Measurements from ENCODE around the gene SUCLG2. TPM values are rescaled to one million over a fixed set of nuclear protein-coding genes. Genes with fewer than 3 reads are reported as not detected.

SUCLG2 gene
- total RNA-seq, 1 donor from 2014 or later = 63.6 TPM

DNA sequence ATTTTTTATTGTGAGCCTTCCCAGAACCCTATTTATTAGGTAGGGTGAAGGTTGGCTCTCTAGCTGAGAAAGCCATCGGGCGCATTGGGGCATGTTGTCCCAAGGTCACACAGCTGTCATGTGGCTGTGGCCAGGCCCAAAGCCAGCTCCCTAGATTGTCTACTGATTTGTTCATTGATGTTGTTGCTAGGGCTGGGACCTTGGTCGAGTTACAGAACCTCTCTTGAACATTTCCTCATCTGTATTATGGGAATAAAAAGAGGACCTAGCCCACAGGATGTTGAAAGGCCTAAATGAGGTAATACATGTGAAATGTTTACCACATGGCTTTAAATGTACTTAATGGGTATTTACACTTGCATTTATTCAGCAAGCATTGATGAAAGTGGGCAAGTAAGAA is 252.5 kb downstream of the SUCLG2 start:
- no peaks in the 10 kb centered on the region for H3K4me1 Mint-ChIP-seq
- H3K4me3 Mint-ChIP-seq = no peak overlapping the region
- H3K9me3 Mint-ChIP-seq = no peaks in the 10 kb centered on the region
- Histone ChIP-seq H3K36me3 (no peaks in the 10 kb centered on the region), H3F3A (ENCODE audit: low read depth) (no peaks in the 10 kb centered on the region), H4K20me1 (ENCODE audit: low read depth) (no peaks in the 10 kb centered on the region), H3K4me3 (no peak overlapping the region), H3K9me3 (ENCODE audit: low read depth) (no peaks in the 10 kb centered on the region), H3K9ac (no peak overlapping the region), H3K27ac (no peak overlapping the region), H3K4me2 (no peak overlapping the region), H2AFZ (replicated peaks) (no peak overlapping the region), H3K4me1 (no peaks in the 10 kb centered on the region), H3K27me3 (no peaks in the 10 kb centered on the region), H3K79me2 (ENCODE audit: low read depth) (no peaks in the 10 kb centered on the region)
- H3K27ac Mint-ChIP-seq = no peak overlapping the region
- H3K27me3 Mint-ChIP-seq (ENCODE audit: insufficient read depth, low read depth) = no peaks in the 10 kb centered on the region
- peaks cover 5% of the 10 kb centered on the region for H3K36me3 Mint-ChIP-seq
- no peak for DNase-seq (ENCODE audit: low spot score)
- no peak for TF ChIP-seq EZH2 (IDR thresholded peaks at IDR 0.05)
- no peak for TF ChIP-seq EZH2phosphoT487 (IDR thresholded peaks at IDR 0.05)
- TF ChIP-seq CTCF (IDR thresholded peaks at IDR 0.05) = no peak

GRCh38 chr3:67400476-67400875 is 253.9 kb downstream of the SUCLG2 start:
- no peak overlapping the region for H3K27ac Mint-ChIP-seq
- H3K27me3 Mint-ChIP-seq (ENCODE audit: insufficient read depth, low read depth) = no peaks in the 10 kb centered on the region
- no peak for DNase-seq (ENCODE audit: low spot score)
- H3K36me3 Mint-ChIP-seq = peaks cover 5% of the 10 kb centered on the region
- Histone ChIP-seq H3K36me3 (no peaks in the 10 kb centered on the region), H3K27ac (no peak overlapping the region), H3K4me2 (no peak overlapping the region), H3F3A (ENCODE audit: low read depth) (no peaks in the 10 kb centered on the region), H3K4me1 (no peaks in the 10 kb centered on the region), H3K4me3 (no peak overlapping the region), H3K27me3 (no peaks in the 10 kb centered on the region), H3K9ac (no peak overlapping the region), H3K79me2 (ENCODE audit: low read depth) (no peaks in the 10 kb centered on the region), H2AFZ (replicated peaks) (no peak overlapping the region), H3K9me3 (ENCODE audit: low read depth) (no peaks in the 10 kb centered on the region), H4K20me1 (ENCODE audit: low read depth) (no peaks in the 10 kb centered on the region)
- TF ChIP-seq CTCF (IDR thresholded peaks at IDR 0.05) (no peak), EZH2 (IDR thresholded peaks at IDR 0.05) (no peak), EZH2phosphoT487 (IDR thresholded peaks at IDR 0.05) (no peak)
- no peaks in the 10 kb centered on the region for H3K9me3 Mint-ChIP-seq
- H3K4me1 Mint-ChIP-seq = no peaks in the 10 kb centered on the region
- H3K4me3 Mint-ChIP-seq = no peak overlapping the region

DNA sequence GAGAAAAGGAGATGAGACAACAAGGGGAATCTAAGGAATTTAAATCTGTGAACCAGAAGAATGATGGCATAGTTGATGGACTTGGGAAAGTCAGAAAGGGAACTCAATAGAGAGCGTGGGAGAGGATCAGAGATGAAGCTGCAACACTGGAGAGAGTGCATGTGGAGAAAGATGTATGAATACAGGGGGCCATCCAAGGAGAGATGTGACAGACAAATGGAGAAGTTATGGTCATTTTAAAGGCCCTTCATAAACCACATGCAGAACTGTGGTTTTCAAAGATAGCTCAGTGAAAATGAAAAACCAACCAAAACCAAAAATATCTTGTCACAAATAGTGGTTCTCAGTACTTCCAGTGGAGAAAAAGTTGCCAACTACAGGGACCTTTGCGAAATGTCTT is 265.2 kb downstream of the SUCLG2 start:
- Histone ChIP-seq H2AFZ (replicated peaks) (no peak overlapping the region), H3K36me3 (no peaks in the 10 kb centered on the region), H3K4me3 (no peak overlapping the region), H3K4me1 (no peaks in the 10 kb centered on the region), H3K4me2 (no peak overlapping the region), H3K27ac (no peak overlapping the region), H3F3A (ENCODE audit: low read depth) (no peaks in the 10 kb centered on the region), H4K20me1 (ENCODE audit: low read depth) (no peaks in the 10 kb centered on the region), H3K79me2 (ENCODE audit: low read depth) (no peaks in the 10 kb centered on the region), H3K9me3 (ENCODE audit: low read depth) (no peaks in the 10 kb centered on the region), H3K9ac (no peak overlapping the region), H3K27me3 (no peaks in the 10 kb centered on the region)
- no peak overlapping the region for H3K27ac Mint-ChIP-seq
- TF ChIP-seq EZH2 (IDR thresholded peaks at IDR 0.05) (no peak), CTCF (IDR thresholded peaks at IDR 0.05) (no peak), EZH2phosphoT487 (IDR thresholded peaks at IDR 0.05) (no peak)
- H3K27me3 Mint-ChIP-seq (ENCODE audit: insufficient read depth, low read depth) = no peaks in the 10 kb centered on the region
- peaks cover 5% of the 10 kb centered on the region for H3K9me3 Mint-ChIP-seq
- peaks cover 1% of the 10 kb centered on the region for H3K4me1 Mint-ChIP-seq
- H3K36me3 Mint-ChIP-seq = peaks cover 6% of the 10 kb centered on the region
- no peak for DNase-seq (ENCODE audit: low spot score)
- no peak overlapping the region for H3K4me3 Mint-ChIP-seq
